ENCODE data around the gene BANF1.
"Not testable (repeated sequence)": the region's sequence is repeated elsewhere in the genome, so short reads cannot be mapped to it uniquely, and the experiment has no call there.

BANF1 gene

DNA sequence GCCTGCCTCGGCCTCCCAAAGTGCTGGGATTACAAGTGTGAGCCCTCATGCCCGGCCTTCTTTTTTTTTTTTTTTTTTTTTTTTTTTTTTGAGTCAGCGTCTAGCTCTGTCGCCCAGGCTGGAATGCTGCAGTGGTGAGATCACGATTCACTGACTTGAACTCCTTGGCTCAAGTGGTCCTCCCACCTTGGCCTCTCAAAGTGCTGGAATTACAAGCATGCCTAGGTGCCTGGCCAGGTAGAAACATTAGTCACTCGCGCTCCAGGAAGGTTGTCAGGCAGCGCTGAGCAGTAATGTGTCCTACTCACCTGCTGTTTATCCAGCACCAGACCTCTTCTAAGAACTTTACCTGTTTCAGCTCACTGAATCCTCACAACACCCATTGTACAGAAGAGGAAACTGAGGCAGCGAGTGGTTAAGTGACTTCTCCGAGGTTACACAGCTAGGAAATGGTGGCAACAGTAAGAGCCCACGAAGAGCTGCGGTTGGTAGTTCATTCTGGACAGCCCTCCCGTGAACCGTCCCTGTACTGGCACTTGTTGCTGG is 9.0 kb downstream of the BANF1 start:
- DNase-seq (ENCODE audit: low read depth) = no peak

DNA sequence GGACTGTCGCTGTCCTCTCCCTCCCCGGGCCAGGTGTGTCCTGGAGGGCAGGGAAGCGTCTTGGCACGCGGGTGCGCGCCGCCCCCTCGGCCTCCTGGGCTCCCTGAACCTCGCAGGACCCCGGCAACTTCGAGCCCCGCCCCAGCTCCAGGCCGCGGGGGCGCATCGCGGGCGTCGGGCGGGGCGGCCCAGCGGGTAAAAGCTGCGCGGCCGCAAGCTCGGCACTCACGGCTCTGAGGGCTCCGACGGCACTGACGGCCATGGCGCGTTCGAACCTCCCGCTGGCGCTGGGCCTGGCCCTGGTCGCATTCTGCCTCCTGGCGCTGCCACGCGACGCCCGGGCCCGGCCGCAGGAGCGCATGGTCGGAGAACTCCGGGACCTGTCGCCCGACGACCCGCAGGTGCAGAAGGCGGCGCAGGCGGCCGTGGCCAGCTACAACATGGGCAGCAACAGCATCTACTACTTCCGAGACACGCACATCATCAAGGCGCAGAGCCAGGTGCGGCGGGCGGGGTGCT is 9.5 kb downstream of the BANF1 start, which contains the start of gene CST6:
CST6 (plus strand) TSS at position 224 of the 519 bp plus-strand sequence; CDS start at position 261, 37 bp downstream.
- no peak for DNase-seq (ENCODE audit: low read depth)

DNA sequence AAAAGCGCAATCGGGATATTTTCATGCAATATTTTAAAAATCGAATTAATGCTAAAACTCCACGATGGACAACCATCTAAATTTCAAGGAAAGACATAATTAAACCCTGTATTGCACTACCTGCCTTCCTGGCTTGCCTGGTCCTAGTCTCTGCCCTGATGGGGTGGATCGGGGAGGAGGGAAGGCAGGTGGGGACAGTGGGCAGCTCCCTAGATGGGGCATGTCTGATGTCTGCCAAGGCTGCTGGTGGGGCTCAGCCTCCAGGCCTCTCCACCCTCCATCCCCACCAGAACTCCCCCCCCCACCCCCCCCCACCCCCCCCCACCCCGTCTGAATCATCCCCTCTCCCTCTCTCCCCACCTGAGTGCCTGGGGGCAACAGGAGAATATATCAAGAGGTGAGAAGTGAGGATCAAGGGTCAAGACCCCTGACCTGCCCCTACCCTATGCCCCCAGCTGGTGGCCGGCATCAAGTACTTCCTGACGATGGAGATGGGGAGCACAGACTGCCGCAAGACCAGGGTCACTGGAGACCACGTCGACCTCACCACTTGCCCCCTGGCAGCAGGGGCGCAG is 10.2 kb downstream of the BANF1 start:
- no peak for DNase-seq (ENCODE audit: low read depth)

DNA sequence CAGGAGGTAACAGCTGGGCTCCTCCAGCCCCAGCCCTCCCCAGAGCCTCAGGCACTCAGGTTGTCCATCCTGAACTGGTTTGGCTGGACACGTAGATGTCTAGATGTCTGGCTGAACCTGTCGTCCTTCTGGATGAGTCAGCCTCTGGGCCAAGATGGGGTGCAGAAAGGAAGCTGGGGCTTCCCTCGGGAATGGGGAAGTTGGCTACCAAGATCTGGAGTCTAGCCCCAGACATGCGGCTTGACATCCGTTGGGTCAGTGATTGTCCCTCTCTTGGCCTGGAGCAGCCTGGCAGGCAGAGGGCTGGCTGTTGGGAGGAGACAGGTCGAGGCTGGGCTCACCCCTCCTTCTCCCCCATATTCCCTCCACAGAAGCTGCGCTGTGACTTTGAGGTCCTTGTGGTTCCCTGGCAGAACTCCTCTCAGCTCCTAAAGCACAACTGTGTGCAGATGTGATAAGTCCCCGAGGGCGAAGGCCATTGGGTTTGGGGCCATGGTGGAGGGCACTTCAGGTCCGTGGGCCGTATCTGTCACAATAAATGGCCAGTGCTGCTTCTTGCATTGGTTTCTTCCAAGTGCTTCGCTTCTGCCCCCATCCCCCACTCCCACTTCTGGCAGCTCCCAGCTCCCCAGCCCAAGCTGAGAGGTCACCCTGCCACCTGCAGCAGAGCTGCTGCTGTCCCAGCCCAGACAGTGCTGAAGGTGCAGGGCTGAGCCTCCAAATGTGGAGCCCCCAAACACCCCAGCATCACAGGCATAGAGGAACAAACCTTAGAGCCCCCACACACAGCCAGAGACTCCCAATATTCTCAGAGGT is 10.9 kb downstream of the BANF1 start:
- no peak for DNase-seq (ENCODE audit: low read depth)

DNA sequence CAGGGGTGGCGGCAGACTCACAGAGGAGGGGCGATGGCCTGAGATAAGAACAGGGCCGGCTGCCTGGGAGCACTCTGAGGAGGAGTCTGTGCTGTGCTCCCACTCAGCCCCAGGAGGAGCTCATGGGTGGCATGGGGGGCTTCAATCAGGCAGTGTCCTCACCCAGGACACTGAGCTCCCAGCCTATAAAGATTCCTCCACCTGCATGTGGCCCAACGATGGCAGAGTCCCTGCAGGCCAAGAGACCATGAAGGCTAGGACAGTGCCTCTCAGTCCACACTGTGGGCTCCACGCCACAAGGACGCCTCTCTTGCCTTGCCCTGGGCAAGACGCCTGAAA is 11.4 kb downstream of the BANF1 start:
- DNase-seq (ENCODE audit: low read depth) = no peak

DNA sequence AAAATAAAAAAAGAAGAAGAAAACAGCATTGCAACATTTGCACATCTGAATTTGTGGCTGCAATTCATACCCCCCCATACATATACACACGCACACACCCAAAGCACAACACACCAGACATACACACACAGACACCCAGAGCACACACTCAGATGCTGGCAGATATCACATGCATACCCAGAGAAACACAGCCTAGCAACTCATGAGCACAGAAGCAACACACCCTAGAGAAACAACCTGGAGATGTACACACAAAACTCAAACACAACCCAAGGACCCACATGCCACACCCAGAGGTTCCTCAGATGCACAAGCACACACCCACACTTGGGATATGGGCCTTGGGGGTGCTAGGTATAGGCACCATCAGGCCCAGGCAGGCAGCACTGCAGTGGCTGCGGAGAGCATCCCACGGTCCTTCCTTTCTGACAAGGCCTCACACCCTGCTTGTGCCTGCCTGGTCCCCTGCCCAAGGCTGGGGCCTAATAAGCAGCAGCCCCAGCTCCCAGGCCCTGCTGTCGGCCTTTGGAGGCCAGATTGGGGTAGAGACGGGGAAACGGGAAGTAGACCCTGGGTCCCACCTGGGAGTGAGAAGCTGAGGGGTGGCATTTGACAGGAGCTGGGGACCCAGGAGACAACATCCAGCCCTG is 12.6 kb downstream of the BANF1 start:
- no peak for DNase-seq (ENCODE audit: low read depth)

DNA sequence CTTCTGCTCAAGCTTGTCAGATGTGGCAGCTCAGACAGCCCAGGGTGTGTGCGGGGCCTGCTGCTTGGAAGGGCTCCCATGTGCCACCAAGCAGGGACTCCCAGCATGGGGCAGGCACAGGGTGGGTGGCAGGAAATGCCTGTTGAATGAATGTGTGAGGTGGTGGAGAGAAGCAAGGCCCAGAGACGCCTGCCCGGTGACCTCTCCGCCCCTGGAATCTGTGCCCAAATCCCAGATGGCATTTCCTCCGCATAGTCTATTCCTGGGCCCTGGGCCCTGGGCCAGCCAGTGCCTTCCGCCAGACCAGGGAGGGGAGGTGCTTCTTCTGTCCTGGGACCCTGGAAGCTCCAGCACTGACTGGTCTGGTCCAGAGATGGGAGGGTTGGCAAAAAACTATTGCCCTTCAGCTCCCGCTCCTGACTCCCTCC is 13.2 kb downstream of the BANF1 start:
- peak; percentile 65 for DNase-seq (ENCODE audit: low read depth)

DNA sequence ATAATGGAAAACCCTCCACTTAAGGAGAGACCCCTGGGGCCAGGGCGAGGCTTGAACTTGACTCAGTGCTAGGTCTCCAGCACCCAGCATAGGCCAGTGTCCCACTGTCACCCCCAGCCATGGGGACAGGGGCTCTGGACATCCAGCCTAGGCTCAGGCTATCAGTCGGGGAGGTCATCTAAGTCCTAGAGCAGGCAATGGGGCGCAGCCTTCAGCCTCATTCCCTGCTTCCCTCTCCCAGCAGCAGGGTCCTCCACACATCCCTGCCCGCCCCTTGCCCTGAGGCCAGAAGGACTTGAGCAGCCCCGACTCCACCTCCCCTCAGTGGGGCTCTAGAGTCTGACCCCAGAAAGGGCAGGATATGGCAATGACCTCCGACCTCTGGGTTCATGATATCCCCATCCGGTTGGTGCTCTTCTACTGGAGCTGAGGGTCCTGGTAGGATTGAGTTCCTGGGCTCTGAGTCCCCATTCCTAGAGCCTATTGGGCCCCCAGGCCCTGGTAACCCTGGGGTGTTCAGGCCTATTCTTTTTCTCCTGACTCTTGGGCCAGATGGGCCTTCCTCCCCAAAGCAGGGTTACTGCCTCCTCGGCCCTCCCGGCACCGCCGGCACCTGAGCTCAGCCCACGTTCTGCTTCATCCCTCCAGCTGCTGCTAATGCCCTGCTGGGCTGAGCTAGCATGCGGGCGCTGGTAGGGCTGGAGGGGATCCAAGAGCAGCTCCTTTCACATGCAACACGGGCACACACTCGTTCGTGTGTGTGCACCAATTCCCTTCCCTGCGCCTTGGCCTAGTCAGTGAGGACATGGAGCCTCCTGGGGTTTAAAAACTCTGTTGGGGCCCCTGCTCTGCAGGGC is 13.9 kb downstream of the BANF1 start:
- no peak for DNase-seq (ENCODE audit: low read depth)

DNA sequence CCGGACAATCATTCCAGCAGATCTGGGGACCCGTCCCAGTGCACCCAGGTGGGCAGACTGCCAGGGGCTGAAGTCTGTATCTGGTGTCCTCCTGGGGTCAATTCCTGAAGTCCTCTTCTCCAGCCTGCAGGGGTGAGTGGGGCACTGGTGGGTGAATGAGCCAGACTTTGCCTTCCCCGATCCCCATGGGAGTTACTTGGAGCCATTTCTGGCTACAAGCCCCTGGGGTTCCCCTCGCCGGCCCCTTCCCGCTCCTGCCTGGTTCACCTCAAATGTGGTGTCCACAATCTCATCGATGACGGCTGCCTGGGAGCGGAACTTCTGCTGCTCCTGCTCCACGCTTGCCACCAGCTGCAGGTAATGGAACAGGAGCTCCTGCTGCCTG is 14.5 kb downstream of the BANF1 start:
- DNase-seq (ENCODE audit: low read depth) = no peak

DNA sequence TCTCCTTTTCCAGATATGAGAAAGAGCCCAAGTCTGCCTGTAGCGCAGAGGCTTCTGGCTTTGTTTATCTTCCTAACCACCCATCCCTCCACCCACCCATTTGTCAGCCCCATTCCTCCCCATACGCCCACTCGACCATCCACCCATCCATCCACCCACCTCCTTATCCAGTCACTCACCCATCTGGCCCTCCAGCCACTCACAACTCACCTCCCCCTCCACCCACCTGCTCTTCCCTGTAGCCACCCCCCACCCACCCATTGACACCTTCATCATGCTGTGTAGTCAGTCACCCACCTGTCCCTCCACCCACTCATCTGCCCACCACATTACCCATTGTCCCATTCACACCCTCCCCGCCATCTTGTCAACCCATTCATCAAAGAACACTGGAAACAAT is 15.0 kb downstream of the BANF1 start:
- no peak for DNase-seq (ENCODE audit: low read depth)

DNA sequence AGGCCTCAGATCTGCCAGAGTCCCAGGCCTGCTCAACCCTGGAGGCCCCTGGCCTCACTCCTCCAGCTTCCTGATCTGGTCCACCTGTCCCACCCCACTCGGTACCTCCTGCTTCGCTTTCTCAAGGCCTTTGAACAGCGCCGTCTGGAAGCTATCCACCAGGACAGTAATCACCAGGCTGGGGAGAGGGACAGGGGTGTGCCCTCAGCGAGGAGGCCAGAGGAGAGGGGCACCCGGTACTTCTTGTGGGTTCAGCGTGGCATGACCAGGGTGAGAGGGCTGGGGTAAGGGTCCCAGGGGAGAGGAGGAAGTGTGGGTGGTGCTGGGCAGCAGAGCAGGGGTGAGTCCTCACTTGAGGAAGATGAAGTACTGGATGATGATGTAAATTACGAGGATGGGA is 17.9 kb downstream of the BANF1 start:
- no peak for DNase-seq (ENCODE audit: low read depth)

DNA sequence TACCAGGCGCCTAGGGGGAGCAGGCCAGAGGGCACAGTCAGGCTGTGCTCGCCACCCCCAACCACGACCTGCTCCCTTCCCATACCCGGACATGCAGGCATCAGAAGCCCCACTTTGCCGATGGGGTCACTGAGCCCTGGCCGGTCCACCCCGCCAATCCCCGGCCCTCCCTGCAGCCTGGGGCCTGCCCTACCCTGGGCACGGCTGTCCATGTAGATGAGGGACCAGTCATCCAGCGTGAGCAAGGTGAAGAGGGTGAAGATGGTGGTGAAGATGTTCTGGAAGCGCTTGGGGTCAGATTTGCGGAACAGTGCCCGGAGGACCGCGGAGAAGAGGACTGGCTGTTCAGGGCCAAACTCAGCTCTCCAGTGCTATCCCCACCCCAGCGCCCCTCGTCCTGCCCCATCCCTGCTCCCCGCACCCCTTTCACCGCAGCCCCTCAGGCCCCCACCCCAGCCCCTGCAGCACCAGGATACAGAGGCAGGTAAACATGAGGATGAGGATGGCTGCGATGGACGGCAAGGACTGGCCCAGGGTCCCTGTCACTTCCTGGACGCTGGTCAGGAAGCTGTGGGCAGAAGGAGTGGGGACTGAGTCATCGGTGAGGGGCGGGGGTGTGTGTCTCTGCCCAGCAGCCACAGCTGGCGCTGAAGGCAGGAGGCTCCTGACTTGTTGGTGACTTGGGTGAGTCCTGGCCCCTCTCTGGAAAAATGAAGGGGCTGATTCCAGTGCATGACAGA is 18.5 kb downstream of the BANF1 start:
- DNase-seq (ENCODE audit: low read depth) = peak; percentile 52

DNA sequence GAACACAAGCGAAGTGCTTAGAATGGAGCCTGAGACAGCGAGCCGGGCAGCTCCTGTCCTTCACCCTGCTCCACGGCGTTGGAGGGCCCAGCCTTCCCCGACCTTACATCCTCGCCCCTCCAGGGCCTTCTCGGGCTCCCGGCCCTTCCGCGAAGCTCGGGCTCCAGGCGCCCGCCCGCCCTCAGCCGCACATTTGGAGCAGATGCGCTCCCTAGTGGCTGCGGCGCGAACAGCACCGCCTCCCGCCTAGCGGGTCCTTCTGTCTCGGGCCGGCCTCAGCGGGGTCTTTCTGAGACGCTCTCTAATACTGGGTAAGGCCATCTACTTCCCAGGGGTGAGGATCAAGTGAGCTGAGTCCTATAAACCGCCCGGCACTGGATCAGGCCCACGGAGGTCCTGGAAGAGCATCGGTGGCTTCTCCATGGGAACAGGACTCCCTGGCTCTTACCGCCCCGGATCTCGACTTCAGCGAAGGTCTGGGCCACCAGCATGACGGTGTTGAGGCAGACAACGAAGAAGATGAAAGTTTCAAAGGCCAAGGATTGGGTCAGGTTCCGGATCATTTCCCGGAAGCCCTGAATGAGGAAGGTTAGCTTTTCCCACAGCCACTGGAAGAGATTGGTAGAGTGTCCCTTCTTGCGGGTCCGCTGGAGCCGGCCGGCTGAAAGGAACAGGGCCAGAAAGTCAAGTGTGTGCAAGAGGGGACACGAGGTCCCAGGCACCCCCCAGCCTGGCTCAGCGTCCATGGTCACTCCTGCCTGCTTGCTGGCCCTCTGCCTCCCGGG is 20.3 kb downstream of the BANF1 start:
- DNase-seq (ENCODE audit: low read depth) = no peak

DNA sequence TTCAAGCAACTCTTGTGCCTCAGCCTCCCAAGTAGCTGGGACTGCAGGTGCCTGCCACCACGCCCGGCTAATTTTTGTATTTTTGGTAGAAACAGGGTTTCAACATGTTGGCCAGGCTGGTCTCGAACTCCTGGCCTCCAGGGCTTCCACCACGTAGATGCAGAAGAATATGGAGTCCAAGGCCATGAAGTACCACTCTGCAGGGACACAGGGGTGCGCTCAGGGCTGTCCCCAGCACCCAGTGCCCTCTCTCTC is 20.8 kb downstream of the BANF1 start:
- DNase-seq (ENCODE audit: low read depth) = not testable (repeated sequence)

DNA sequence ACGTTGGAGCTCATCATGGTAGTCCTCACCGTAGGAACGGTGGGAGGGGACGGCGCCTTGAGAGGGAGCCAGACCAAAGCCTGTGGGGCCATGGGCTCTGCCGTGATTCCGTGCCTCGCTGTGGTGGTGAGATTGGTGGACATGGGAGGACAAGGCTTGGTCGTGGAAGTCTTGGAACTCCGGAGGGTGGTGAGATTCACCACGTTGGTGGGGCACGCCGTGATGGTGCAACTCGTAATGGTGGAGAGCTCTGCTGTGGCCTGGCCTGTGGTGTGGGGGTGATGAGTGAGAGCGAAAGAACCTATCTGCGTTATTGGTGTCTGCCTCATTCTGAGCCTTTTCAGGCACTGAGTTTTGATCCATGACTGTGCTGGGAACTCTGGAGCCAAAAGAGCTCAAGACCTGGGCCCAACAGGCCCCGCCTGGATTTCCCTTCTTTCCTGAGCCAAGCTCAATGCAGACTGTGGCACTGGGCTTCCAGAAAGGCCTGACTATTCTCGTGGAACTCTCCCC is 23.8 kb downstream of the BANF1 start, which contains the start of gene CATSPER1:
CATSPER1 (minus strand) TSS at position 463 of the 513 bp plus-strand sequence; CDS start at position 363, 100 bp downstream.
- DNase-seq (ENCODE audit: low read depth) = no peak

DNA sequence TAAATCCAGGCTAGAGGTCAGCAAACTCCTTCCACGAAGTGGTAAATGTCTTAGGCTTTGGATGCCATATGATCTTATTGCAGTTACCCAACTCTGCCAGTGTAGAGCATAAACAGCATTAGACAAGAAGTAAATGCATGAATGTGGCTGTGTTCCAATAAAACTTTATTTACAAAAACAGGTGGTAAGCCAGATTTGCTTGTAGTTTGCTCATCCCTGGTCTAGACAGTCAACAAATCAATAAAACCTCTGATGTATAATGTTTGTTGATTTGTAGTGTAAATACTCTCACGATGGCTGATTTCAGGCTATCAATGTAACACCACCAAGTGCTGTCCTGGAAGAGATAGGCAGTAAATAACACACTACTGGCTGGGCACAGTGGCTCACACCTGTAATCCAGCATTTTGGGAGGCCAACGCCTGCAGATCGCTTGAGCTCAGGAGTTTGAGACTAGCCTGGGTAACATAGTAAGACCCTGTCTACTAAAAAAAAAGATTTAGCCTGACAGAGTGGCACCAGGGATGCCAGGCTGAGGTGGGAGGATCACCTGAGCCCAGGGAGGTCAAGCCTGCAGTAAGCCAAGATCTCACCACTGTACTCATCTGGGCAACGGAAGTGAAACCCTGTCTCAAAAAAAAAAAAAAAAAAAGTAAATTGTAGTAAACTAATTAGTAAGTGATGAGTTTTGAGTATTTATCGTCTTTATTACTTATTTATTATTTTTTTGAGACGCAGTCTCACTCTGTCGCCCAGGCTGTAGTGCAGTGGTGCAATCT is 30.8 kb downstream of the BANF1 start:
- no peak for DNase-seq (ENCODE audit: low read depth)

DNA sequence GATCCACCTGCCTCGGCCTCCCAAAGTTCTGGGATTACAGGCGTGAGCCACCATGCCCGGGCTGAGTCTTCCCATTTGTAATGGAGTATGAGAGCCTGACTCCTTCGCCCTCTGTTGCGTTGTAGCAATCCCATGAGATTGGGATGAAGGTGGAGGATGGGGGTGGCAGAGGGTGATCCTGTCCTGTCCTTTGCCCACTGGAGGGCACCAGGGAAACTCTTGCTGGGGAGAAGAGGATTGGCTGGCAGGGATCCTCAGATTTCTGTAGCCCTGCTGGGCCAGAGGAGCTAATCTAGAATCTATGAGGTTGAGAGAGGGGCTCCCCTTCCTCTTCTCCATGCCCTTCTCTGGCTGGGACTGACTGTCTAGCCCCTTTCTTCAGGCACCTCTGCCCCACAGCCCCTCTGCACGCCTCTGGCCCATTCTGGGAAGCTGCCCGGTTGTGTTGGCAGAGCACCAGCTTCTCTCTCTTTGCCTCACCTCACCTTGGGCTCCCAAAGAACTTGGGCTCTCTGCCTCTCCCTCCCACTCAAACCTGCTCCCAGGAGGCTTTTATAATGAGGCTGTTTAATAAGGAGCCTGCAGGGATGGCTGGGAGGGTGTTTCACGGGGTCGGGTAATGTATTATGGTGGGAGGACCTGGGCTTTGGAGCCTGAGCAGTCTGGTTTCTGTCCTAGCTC is 33.5 kb downstream of the BANF1 start:
- DNase-seq (ENCODE audit: low read depth) = no peak

DNA sequence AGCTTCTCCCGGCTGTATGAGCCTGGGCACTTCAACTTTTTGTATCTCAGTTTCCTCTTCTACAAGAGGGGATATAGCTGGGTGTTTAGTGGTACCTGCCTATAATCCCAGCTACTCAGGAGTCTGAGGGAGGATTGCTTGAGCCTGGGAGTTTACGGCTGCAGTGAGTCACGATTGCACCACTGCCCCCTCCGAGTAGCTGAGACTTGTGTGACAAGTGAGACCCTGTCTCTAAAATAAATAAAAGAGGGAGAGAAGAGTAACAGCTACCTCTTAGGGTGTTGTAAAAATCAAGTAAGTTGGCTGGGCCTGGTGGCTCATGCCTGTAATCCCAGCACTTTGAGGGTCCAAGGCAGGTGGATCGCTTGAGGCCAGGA is 34.0 kb downstream of the BANF1 start:
- no peak for DNase-seq (ENCODE audit: low read depth)

DNA sequence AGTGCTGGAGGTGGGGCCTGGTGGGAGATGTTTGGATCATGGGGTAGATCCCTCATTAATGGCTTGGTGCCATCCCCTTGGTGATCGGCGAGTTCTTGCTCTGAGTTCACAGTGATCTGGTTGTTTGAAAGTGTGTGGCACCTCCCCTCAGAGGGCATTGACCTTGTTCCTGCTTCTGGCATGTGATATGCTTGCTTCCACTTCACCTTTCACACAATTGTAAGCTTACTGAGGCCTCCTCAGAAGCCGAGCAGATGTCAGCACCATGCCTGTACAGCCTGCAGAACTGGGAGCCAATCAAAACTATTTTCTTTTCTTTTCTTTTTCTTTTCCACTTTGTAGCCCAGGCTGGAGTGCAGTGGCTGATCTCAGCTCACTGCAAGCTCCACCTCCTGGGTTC is 35.0 kb downstream of the BANF1 start:
- DNase-seq (ENCODE audit: low read depth) = no peak

Measured in HS-5 (cell line).